Body of pancreas (tissue), 4 donors: Measurements from ENCODE around the gene CAPN12. TPM values are rescaled to one million over a fixed set of nuclear protein-coding genes. Genes with fewer than 3 reads are reported as not detected.
A peak's percentile ranks its signal among the peaks of the same experiment; 100 is the strongest.

Source experiments
- ATAC-seq: fragments of 150-250 bp; one replicate; pipeline ENCODE4 v1.9.1; 2016
- DNase-seq, 4 donors: peaks; one replicate each; pipeline ENCODE4 v3.0.0-alpha.2; 2019
- H3K27ac ChIP-seq, 4 donors: fragments of 200-600 bp; sonication (generic); 1 replicate in 3 of 4; 2 replicates in 1 of 4; pipeline versions ENCODE4 v1.5.1 to v1.6.1; 2016 to 2019; ENCODE audit warnings: mild to moderate bottlenecking in 1 of 4, mixed read lengths in 1 of 4, moderate library complexity in 1 of 4
- H3K27me3 ChIP-seq, 2 donors: fragments of 200-600 bp; sonication (generic); one replicate each; pipeline ENCODE4 v1.6.0; 2016; ENCODE audit warnings: mild to moderate bottlenecking in 1 of 2
- H3K36me3 ChIP-seq, 2 donors: fragments of 200-600 bp; sonication (generic); replicated peaks in 1 of 2; 2 replicates each; pipeline ENCODE4 v1.5.1; 2016; ENCODE audit warnings: low read depth in 2 of 2; ENCODE audit not compliant: insufficient read depth in 1 of 2
- H3K4me1 ChIP-seq: fragments of 200-600 bp; sonication (generic); one replicate; pipeline ENCODE4 v1.6.0; 2016
- H3K4me3 ChIP-seq, 2 donors: fragments of 200-600 bp; sonication (generic); 1 replicate in 1 of 2; 2 replicates in 1 of 2; pipeline ENCODE4 v1.5.1; 2016 to 2019
- H3K9me3 ChIP-seq, 3 donors: fragments of 200-600 bp; sonication (generic); 1 replicate in 2 of 3; 2 replicates in 1 of 3; pipeline ENCODE4 v1.5.1; 2016
- POLR2A ChIP-seq, 3 donors: fragments of 450-650 bp; IDR thresholded peaks; one replicate each; pipeline ENCODE4 v1.6.1; 2016; ENCODE audit warnings: antibody characterized with exemption in 3 of 3, mild to moderate bottlenecking in 2 of 3
- WGBS, 2 donors: methylation state at CpG; one replicate each; pipeline ENCODE4 v1.1.5; 2017; 5-methylcytosine and 5-hydroxymethylcytosine counted together
- intact Hi-C: fragments of 100-400 bp; cut with DNase I; formaldehyde crosslinking; loops from one replicate; pipeline ENCODE4 v1.15.1; 2023
- total RNA-seq, 2 donors: library from RNA; depleted of rRNA; stranded (reverse); fragments of >200 nt; gene quantifications; one replicate each; pipeline ENCODE4 v1.1.0, GENCODE V29; 2016
- TF ChIP-seq, protein P1 (sequence below), 7 experiments: fragments of 450-650 bp in 4 of 7; fragments of 200-600 bp in 3 of 7; sonication (generic) in 3 of 7; IDR thresholded peaks; one replicate each; pipeline ENCODE4 v1.5.1; 2016 to 2019; ENCODE audit warnings: antibody characterized with exemption in 7 of 7

Gene CAPN12
- total RNA-seq, 2 donors from 2014 or later = 9.9 to 11.4 TPM

DNA sequence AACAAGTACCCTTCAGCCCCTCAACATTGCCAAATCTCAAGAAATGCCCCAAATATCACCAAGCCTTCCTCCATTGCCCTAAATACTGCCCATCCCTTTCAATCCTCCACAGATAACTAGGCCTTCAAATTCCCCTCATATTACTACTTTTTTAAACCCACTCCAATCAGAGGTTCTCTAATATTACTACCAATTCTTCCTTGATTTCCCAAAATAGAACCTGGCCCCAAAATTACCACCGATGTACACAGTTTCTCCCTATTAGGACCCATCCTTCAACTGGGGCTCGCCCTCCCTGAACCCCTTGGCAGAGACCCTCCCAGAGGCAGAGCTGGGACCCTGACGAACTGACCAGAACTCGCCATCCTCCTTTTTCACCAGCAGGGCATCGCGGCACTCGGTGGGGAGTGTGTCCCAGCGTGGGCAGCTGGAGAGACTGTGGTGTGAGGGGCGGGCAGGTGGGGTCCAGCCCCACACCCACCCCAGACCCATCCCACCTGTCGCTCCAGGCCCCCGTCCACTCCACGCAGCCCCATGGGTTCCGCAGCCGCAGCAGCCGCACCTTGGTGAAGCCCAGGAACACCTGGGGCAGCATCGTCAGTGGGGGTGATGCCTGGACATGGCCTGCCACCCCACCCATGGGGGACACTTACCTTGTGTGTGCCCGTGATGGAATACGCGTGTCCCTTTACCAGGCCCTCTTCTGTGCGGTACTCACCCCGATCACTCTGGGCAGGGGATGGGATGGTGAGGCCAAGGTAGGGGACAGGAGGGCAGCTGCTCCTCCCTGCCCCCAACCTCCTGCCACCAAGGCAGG, 6.1 kb downstream of the CAPN12 start:
- Histone ChIP-seq H3K4me1 (peaks cover 34% of the 10 kb centered on the region), H3K36me3 (no peaks in the 10 kb centered on the region), H3K27me3 (no peaks in the 10 kb centered on the region), H3K9me3 (no peaks in the 10 kb centered on the region), H3K4me3 (no peak overlapping the region), H3K27ac (no peak overlapping the region)
- WGBS, 2 donors = 97% methylated on average over 16 to 19 of the region's 21 CpGs
- intact Hi-C loops = no loop called here
- no peak for DNase-seq
- no peak for ATAC-seq
- TF ChIP-seq, protein P1, sequence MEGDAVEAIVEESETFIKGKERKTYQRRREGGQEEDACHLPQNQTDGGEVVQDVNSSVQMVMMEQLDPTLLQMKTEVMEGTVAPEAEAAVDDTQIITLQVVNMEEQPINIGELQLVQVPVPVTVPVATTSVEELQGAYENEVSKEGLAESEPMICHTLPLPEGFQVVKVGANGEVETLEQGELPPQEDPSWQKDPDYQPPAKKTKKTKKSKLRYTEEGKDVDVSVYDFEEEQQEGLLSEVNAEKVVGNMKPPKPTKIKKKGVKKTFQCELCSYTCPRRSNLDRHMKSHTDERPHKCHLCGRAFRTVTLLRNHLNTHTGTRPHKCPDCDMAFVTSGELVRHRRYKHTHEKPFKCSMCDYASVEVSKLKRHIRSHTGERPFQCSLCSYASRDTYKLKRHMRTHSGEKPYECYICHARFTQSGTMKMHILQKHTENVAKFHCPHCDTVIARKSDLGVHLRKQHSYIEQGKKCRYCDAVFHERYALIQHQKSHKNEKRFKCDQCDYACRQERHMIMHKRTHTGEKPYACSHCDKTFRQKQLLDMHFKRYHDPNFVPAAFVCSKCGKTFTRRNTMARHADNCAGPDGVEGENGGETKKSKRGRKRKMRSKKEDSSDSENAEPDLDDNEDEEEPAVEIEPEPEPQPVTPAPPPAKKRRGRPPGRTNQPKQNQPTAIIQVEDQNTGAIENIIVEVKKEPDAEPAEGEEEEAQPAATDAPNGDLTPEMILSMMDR (IDR thresholded peaks at IDR 0.05) = no peak
- no peak for TF ChIP-seq POLR2A (IDR thresholded peaks at IDR 0.05)

- Histone ChIP-seq H3K36me3 (no peaks in the 10 kb centered on the region), H3K9me3 (no peaks in the 10 kb centered on the region), H3K4me3 (no peak overlapping the region), H3K27ac (no peak overlapping the region), H3K27me3 (no peaks in the 10 kb centered on the region), H3K4me1 (peaks cover 41% of the 10 kb centered on the region)
- no peak for ATAC-seq
- TF ChIP-seq, protein P1 (IDR thresholded peaks at IDR 0.05) = no peak
- no peak for TF ChIP-seq POLR2A (IDR thresholded peaks at IDR 0.05)
- DNase-seq = no peak
- 48 to 60% methylated on average over 10 to 17 of the region's 22 CpGs for WGBS, 2 donors
- intact Hi-C loops = no loop called here
Observed at GRCh38 chr19:38737281-38737865, 6.9 kb downstream of the CAPN12 start.

- Histone ChIP-seq H3K4me1 (peaks cover 49% of the 10 kb centered on the region), H3K4me3 (peak overlapping the region; percentile 12 to 21), H3K36me3 (no peaks in the 10 kb centered on the region), H3K27me3 (no peaks in the 10 kb centered on the region), H3K9me3 (no peaks in the 10 kb centered on the region), H3K27ac (peak overlapping the region; percentile 60 to 86 (median 80))
- intact Hi-C loops = no loop called here
- DNase-seq = peak; percentile 60 to 87 (median 73)
- peak; percentile 25 for ATAC-seq
- WGBS, 2 donors = 10 to 28% methylated on average over 23 to 29 of the region's 36 CpGs
- TF ChIP-seq, protein P1 (IDR thresholded peaks at IDR 0.05) = no peak
- TF ChIP-seq POLR2A (IDR thresholded peaks at IDR 0.05) = no peak
Observed at GRCh38 chr19:38736413-38737280, 7.6 kb downstream of the CAPN12 start.

DNA sequence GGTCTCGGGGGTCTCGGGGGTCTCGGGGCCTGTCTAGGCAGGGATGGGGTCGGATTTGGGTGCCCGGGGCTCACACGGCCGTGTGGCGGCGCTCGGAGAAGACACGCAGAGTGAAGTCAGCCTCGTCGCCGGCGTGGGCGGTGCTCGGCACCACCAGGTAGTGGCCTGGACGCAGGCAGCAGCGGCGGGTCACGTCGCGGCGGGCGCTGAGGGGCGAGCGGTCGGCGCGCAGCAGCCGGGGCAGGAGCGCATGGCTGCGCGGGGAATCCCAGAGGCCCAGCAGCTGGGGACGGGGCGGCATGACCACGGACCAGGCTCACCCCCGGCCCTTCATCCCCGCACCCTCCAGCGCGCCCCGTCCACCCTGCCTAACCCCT, 8.2 kb downstream of the CAPN12 start:
- intact Hi-C loops = no loop called here
- DNase-seq = peak; percentile 67 to 78 (median 69)
- Histone ChIP-seq H3K27me3 (no peaks in the 10 kb centered on the region), H3K36me3 (no peaks in the 10 kb centered on the region), H3K27ac (peak overlapping the region; percentile 60 to 86 (median 80)), H3K4me3 (peak overlapping the region; percentile 12 to 21), H3K9me3 (no peaks in the 10 kb centered on the region), H3K4me1 (peaks cover 55% of the 10 kb centered on the region)
- WGBS, 2 donors = 1 to 7% methylated on average over 3 to 38 of the region's 42 CpGs
- TF ChIP-seq, protein P1 (IDR thresholded peaks at IDR 0.05) = no peak
- TF ChIP-seq POLR2A (IDR thresholded peaks at IDR 0.05) = peak; percentile 33 to 44 (median 42)
- ATAC-seq = peak; percentile 36
